ENCODE results near the gene EPHB3.
A peak's percentile ranks its signal among the peaks of the same experiment; 100 is the strongest.

Gene EPHB3

GRCh38 chr3:184561061-184561912 lies at the start of gene EPHB3:
Gene EPHB3, plus strand, starts transcription at chr3:184561785. Its CDS starts 451 bp downstream, at chr3:184562236.
- DNase-seq (ENCODE audit: low spot score in 2 of 2) = peak; percentile 90 to 94
- ATAC-seq (ENCODE audit: low read depth) = peak; percentile 83
- no peak within 1 kb of the TSS for H3K27ac Mint-ChIP-seq
- no peaks in the 10 kb centered on the region for H3K36me3 Mint-ChIP-seq
- peak within 1 kb of the TSS; percentile 73 for H3K4me3 Mint-ChIP-seq
- peaks cover 9% of the 10 kb centered on the region for H3K4me1 Mint-ChIP-seq
- no peaks in the 10 kb centered on the region for H3K9me3 Mint-ChIP-seq
- H3K27me3 Mint-ChIP-seq = peaks cover 30% of the 10 kb centered on the region

GRCh38 chr3:184512621-184513020 lies 49.0 kb upstream of the EPHB3 start:
- no peak for DNase-seq (ENCODE audit: low spot score in 2 of 2)
- Mint-ChIP-seq H3K4me1 (peaks cover 5% of the 10 kb centered on the region), H3K27me3 (peaks cover 26% of the 10 kb centered on the region), H3K27ac (no peak overlapping the region), H3K36me3 (peaks cover 1% of the 10 kb centered on the region), H3K4me3 (no peak overlapping the region), H3K9me3 (peaks cover 5% of the 10 kb centered on the region)
- no peak for ATAC-seq (ENCODE audit: low read depth)

GRCh38 chr3:184513276-184514170 lies 48.1 kb upstream of the EPHB3 start:
- DNase-seq (ENCODE audit: low spot score in 2 of 2) (peak; percentile 83 to 86), ATAC-seq (ENCODE audit: low read depth) (peak; percentile 98)
- H3K36me3 Mint-ChIP-seq = peaks cover 1% of the 10 kb centered on the region
- H3K4me3 Mint-ChIP-seq = peak overlapping the region; percentile 39
- peaks cover 5% of the 10 kb centered on the region for H3K9me3 Mint-ChIP-seq
- H3K4me1 Mint-ChIP-seq = peaks cover 5% of the 10 kb centered on the region
- H3K27me3 Mint-ChIP-seq = peaks cover 25% of the 10 kb centered on the region
- H3K27ac Mint-ChIP-seq = no peak overlapping the region

- no peak for DNase-seq (ENCODE audit: low spot score in 2 of 2)
- H3K4me1 Mint-ChIP-seq = peaks cover 5% of the 10 kb centered on the region
- H3K27ac Mint-ChIP-seq = no peak overlapping the region
- H3K27me3 Mint-ChIP-seq = peaks cover 30% of the 10 kb centered on the region
- peaks cover 1% of the 10 kb centered on the region for H3K36me3 Mint-ChIP-seq
- peak overlapping the region; percentile 39 for H3K4me3 Mint-ChIP-seq
- ATAC-seq (ENCODE audit: low read depth) = no peak
- peaks cover 5% of the 10 kb centered on the region for H3K9me3 Mint-ChIP-seq
These were observed 47.5 kb upstream of the EPHB3 start for GRCh38 chr3:184514171-184514490.

- peaks cover 27% of the 10 kb centered on the region for H3K27me3 Mint-ChIP-seq
These were observed 37.6 kb upstream of the EPHB3 start for GRCh38 chr3:184523825-184524615.

GRCh38 chr3:184524981-184525336 lies 36.6 kb upstream of the EPHB3 start:
- H3K27ac Mint-ChIP-seq = no peak overlapping the region

More at GRCh38 chr3:184523825-184524615, 37.6 kb upstream of the EPHB3 start:
- no peaks in the 10 kb centered on the region for H3K36me3 Mint-ChIP-seq
- no peak overlapping the region for H3K4me3 Mint-ChIP-seq
- DNase-seq (ENCODE audit: low spot score in 2 of 2) (peak in 1 of 2 donors; percentile 5), ATAC-seq (ENCODE audit: low read depth) (peak; percentile 45)
- H3K9me3 Mint-ChIP-seq = no peaks in the 10 kb centered on the region
- no peak overlapping the region for H3K27ac Mint-ChIP-seq
- peaks cover 8% of the 10 kb centered on the region for H3K4me1 Mint-ChIP-seq

GRCh38 chr3:184525337-184526087 lies 36.1 kb upstream of the EPHB3 start:
- Mint-ChIP-seq H3K36me3 (no peaks in the 10 kb centered on the region), H3K4me1 (peaks cover 8% of the 10 kb centered on the region), H3K27ac (no peak overlapping the region), H3K9me3 (no peaks in the 10 kb centered on the region), H3K27me3 (peaks cover 30% of the 10 kb centered on the region), H3K4me3 (peak overlapping the region; percentile 80)
- DNase-seq (ENCODE audit: low spot score in 2 of 2) (no peak), ATAC-seq (ENCODE audit: low read depth) (peak; percentile 30)

More at GRCh38 chr3:184524981-184525336, 36.6 kb upstream of the EPHB3 start:
- no peaks in the 10 kb centered on the region for H3K36me3 Mint-ChIP-seq
- peaks cover 26% of the 10 kb centered on the region for H3K27me3 Mint-ChIP-seq
- H3K4me1 Mint-ChIP-seq = peaks cover 8% of the 10 kb centered on the region
- peak overlapping the region; percentile 80 for H3K4me3 Mint-ChIP-seq
- DNase-seq (ENCODE audit: low spot score in 2 of 2) = no peak
- ATAC-seq (ENCODE audit: low read depth) = peak; percentile 75
- no peaks in the 10 kb centered on the region for H3K9me3 Mint-ChIP-seq

GRCh38 chr3:184526088-184526433 lies 35.5 kb upstream of the EPHB3 start:
- no peaks in the 10 kb centered on the region for H3K36me3 Mint-ChIP-seq
- peak overlapping the region; percentile 68 for H3K4me3 Mint-ChIP-seq
- ATAC-seq (ENCODE audit: low read depth) = no peak
- peaks cover 35% of the 10 kb centered on the region for H3K27me3 Mint-ChIP-seq
- no peak overlapping the region for H3K27ac Mint-ChIP-seq
- H3K4me1 Mint-ChIP-seq = peaks cover 8% of the 10 kb centered on the region
- DNase-seq (ENCODE audit: low spot score in 2 of 2) = no peak
- H3K9me3 Mint-ChIP-seq = no peaks in the 10 kb centered on the region

- no peak for DNase-seq (ENCODE audit: low spot score in 2 of 2)
- ATAC-seq (ENCODE audit: low read depth) = no peak
- Mint-ChIP-seq H3K27ac (no peak overlapping the region), H3K4me3 (no peak overlapping the region), H3K4me1 (no peaks in the 10 kb centered on the region), H3K27me3 (peaks cover 21% of the 10 kb centered on the region), H3K36me3 (no peaks in the 10 kb centered on the region), H3K9me3 (no peaks in the 10 kb centered on the region)
These were observed 29.8 kb upstream of the EPHB3 start for GRCh38 chr3:184531626-184532280.

- H3K4me3 Mint-ChIP-seq = no peak overlapping the region
- H3K27ac Mint-ChIP-seq = no peak overlapping the region
- ATAC-seq (ENCODE audit: low read depth) (no peak), DNase-seq (ENCODE audit: low spot score in 2 of 2) (no peak)
- H3K27me3 Mint-ChIP-seq = peaks cover 16% of the 10 kb centered on the region
- no peaks in the 10 kb centered on the region for H3K4me1 Mint-ChIP-seq
- H3K9me3 Mint-ChIP-seq = no peaks in the 10 kb centered on the region
- H3K36me3 Mint-ChIP-seq = no peaks in the 10 kb centered on the region
These were observed 28.4 kb upstream of the EPHB3 start for GRCh38 chr3:184532940-184533732.

- Mint-ChIP-seq H3K36me3 (no peaks in the 10 kb centered on the region), H3K27me3 (peaks cover 26% of the 10 kb centered on the region), H3K4me3 (no peak overlapping the region), H3K9me3 (no peaks in the 10 kb centered on the region), H3K27ac (no peak overlapping the region), H3K4me1 (peaks cover 2% of the 10 kb centered on the region)
- DNase-seq (ENCODE audit: low spot score in 2 of 2) (no peak), ATAC-seq (ENCODE audit: low read depth) (no peak)
These were observed 23.5 kb upstream of the EPHB3 start for GRCh38 chr3:184537885-184538665.
